Measurements from ENCODE around the gene SLC8A2. TPM values are rescaled to one million over a fixed set of nuclear protein-coding genes. Genes with fewer than 3 reads are reported as not detected.
"Not testable (repeated sequence)": the region's sequence is repeated elsewhere in the genome, so short reads cannot be mapped to it uniquely, and the experiment has no call there.

SLC8A2 gene
- total and polyA plus RNA-seq, 2 of the 4 experiments (the other 2 are of a cell fraction) = 0.05 TPM; not detected in 1

DNA sequence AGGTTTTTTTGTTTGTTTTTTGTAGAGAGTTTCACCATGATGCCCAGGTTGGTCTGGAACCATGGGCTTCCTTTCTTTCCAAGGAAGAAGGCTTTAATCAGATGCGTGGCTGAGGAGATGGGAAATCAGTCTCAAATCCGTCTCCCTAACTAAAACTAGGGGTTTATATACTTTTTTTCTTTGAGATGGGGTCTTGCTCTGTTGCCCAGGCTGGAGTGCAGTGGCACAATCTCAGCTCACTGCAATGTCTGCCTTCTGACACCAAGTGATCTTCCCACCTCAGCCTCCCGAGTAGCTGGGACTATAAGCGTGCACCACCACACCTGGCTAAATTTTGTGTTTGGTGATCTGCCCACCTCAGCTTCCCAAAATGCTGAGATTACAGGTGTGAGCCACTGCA lies 87.2 kb downstream of the SLC8A2 start:
- CTCF ChIA-PET = interaction anchor here (0.6 kb wide), 1 partner anchor 14 kb away, joined by 3 read pairs; no protein-coding TSS in a partner anchor
- H3K79me1 ChIP-seq (ENCODE audit: low read depth in 1 of 2, low read length in 2 of 2); H3K4me2 ChIP-seq (ENCODE audit: low read depth, low read length); H3K27ac ChIP-seq (ENCODE audit: insufficient read depth, low read length); H3K27me3 ChIP-seq (ENCODE audit: control insufficient read depth, insufficient read depth, low read length); H2AK5ac ChIP-seq (ENCODE audit: low read depth, low read length); H3K9me3 ChIP-seq (ENCODE audit: control insufficient read depth, insufficient read depth, low read length); H2AFZ ChIP-seq (replicated peaks; ENCODE audit: low read length, poor library complexity); H3K56ac ChIP-seq (ENCODE audit: extremely low read depth, insufficient read depth, low read length); H3K23ac ChIP-seq (ENCODE audit: low read depth, low read length); H3K4me3 ChIP-seq (ENCODE audit: insufficient read depth, low read depth, low read length); BruUV-seq (replicated peaks); dilution Hi-C loops (cut with HindIII; ENCODE audit: low sequenced_read_pairs, unreplicated experiment); H2BK15ac ChIP-seq (ENCODE audit: low read depth, low read length); H2BK20ac ChIP-seq (ENCODE audit: low read depth, low read length); intact Hi-C loops (cut with micrococcal nuclease); ATAC-seq (ENCODE audit: low read depth); H2BK120ac ChIP-seq (ENCODE audit: low read depth, low read length); H4K8ac ChIP-seq (ENCODE audit: low read depth in 2 of 2, low read length in 2 of 2); H3K18ac ChIP-seq (ENCODE audit: low read depth, low read length); H4K5ac ChIP-seq (ENCODE audit: low read depth, low read length); H4K20me1 ChIP-seq (ENCODE audit: insufficient read depth, low read length); H3K4ac ChIP-seq (ENCODE audit: low read depth, low read length); H4K91ac ChIP-seq (ENCODE audit: insufficient read depth, low read depth, low read length); H3K4me1 ChIP-seq (ENCODE audit: control insufficient read depth, insufficient read depth, low read length); H2AK9ac ChIP-seq (replicated peaks; ENCODE audit: low read depth, low read length, poor library complexity); H3K9me1 ChIP-seq (ENCODE audit: insufficient read depth, low read length); DNase-seq; H3K14ac ChIP-seq (replicated peaks; ENCODE audit: low read depth, low read length); in situ Hi-C loops (cut with MboI; ENCODE audit: low sequenced_read_pairs); H3K9ac ChIP-seq (ENCODE audit: low read depth, low read length); H2BK5ac ChIP-seq (ENCODE audit: low read depth, low read length, poor library complexity, severe bottlenecking): not testable (repeated sequence)
- H3K36me3 ChIP-seq (ENCODE audit: control insufficient read depth, insufficient read depth, low read length) = peaks cover 28% of the 10 kb centered on the region
- WGBS, 2 experiments (ENCODE audit: extremely low coverage in 2 of 2, insufficient read length in 1 of 2) = no CpG with 5 or more reads among the region's 4 CpGs
- POLR2A ChIA-PET (ENCODE audit: unreplicated experiment) = interaction anchor here (0.6 kb wide), 1 partner anchor 210 kb away, joined by 6 read pairs; no protein-coding TSS in a partner anchor

DNA sequence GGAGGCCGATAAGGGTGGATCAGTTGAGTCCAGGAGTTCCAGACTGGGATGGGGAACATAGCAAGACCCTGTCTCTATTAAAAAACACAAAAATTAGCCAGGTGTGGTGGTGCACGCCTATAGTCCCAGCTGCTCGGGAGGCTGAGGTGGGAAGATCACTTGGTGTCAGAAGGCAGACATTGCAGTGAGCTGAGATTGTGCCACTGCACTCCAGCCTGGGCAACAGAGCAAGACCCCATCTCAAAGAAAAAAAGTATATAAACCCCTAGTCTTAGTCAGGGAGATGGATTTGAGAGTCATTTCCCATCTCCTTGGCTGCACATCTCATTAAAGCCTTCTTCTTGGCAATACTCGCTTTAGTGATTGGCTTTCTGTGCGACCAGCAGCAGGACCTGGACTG lies 87.8 kb downstream of the SLC8A2 start:
- H2AK9ac ChIP-seq (replicated peaks; ENCODE audit: low read depth, low read length, poor library complexity); H3K4me3 ChIP-seq (ENCODE audit: insufficient read depth, low read depth, low read length); dilution Hi-C loops (cut with HindIII; ENCODE audit: low sequenced_read_pairs, unreplicated experiment); H3K9me3 ChIP-seq (ENCODE audit: control insufficient read depth, insufficient read depth, low read length); H3K4me2 ChIP-seq (ENCODE audit: low read depth, low read length); H4K91ac ChIP-seq (ENCODE audit: insufficient read depth, low read depth, low read length); H4K8ac ChIP-seq (ENCODE audit: low read depth in 2 of 2, low read length in 2 of 2); H3K18ac ChIP-seq (ENCODE audit: low read depth, low read length); CTCF ChIA-PET; H3K79me1 ChIP-seq (ENCODE audit: low read depth in 1 of 2, low read length in 2 of 2); H4K20me1 ChIP-seq (ENCODE audit: insufficient read depth, low read length); H3K14ac ChIP-seq (replicated peaks; ENCODE audit: low read depth, low read length); H2BK5ac ChIP-seq (ENCODE audit: low read depth, low read length, poor library complexity, severe bottlenecking); H2BK20ac ChIP-seq (ENCODE audit: low read depth, low read length); H3K9me1 ChIP-seq (ENCODE audit: insufficient read depth, low read length); H3K9ac ChIP-seq (ENCODE audit: low read depth, low read length); H4K5ac ChIP-seq (ENCODE audit: low read depth, low read length); H3K27me3 ChIP-seq (ENCODE audit: control insufficient read depth, insufficient read depth, low read length); BruUV-seq (replicated peaks); in situ Hi-C loops (cut with MboI; ENCODE audit: low sequenced_read_pairs); DNase-seq; intact Hi-C loops (cut with micrococcal nuclease); H3K27ac ChIP-seq (ENCODE audit: insufficient read depth, low read length); H2BK15ac ChIP-seq (ENCODE audit: low read depth, low read length); H3K23ac ChIP-seq (ENCODE audit: low read depth, low read length); H3K56ac ChIP-seq (ENCODE audit: extremely low read depth, insufficient read depth, low read length); H2BK120ac ChIP-seq (ENCODE audit: low read depth, low read length); H3K4ac ChIP-seq (ENCODE audit: low read depth, low read length); H2AFZ ChIP-seq (replicated peaks; ENCODE audit: low read length, poor library complexity); ATAC-seq (ENCODE audit: low read depth); H3K4me1 ChIP-seq (ENCODE audit: control insufficient read depth, insufficient read depth, low read length); H2AK5ac ChIP-seq (ENCODE audit: low read depth, low read length): not testable (repeated sequence)
- no CpG with 5 or more reads among the region's 5 CpGs for WGBS, 2 experiments (ENCODE audit: extremely low coverage in 2 of 2, insufficient read length in 1 of 2)
- POLR2A ChIA-PET (ENCODE audit: unreplicated experiment) = interaction anchor here (0.6 kb wide), 1 partner anchor 211 kb away, joined by 6 read pairs; no protein-coding TSS in a partner anchor
- peaks cover 30% of the 10 kb centered on the region for H3K36me3 ChIP-seq (ENCODE audit: control insufficient read depth, insufficient read depth, low read length)

All from IMR-90 (cell line).